Measurements from ENCODE around the gene NUDT15.

DNA sequence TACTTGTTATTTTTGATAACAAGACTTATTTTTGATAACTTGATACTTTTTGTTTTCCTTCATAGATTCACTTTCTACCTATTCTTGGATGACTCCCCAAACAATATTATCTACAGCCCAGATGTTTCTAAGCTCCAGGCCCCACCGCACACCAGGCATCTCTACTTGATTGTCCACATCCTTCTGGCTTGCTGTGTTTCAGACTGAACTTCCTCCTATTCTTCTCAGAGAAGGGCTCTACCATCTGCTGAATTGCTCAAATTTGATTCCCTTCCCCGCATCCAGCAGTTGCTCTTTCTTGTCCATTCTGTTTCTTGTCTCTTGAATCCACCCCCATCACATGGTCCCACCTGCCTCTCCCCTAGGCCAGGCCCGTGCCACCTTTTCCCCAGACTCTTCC, 13.0 kb downstream of the NUDT15 start:
- TF ChIP-seq TEAD4 (IDR thresholded peaks at IDR 0.05; ENCODE audit: low read depth, low read length) (no peak), POLR2A (IDR thresholded peaks at IDR 0.05; ENCODE audit: control extremely low read depth in 1 of 2, low read depth in 2 of 2, low read length in 2 of 2) (no peak), EZH2 (IDR thresholded peaks at IDR 0.05; ENCODE audit: low read depth, low read length, severe bottlenecking) (no peak), JUND (IDR thresholded peaks at IDR 0.05; ENCODE audit: low read length) (no peak), HDAC2 (IDR thresholded peaks at IDR 0.05; ENCODE audit: borderline replicate concordance in 1 of 2, low read depth in 2 of 2, low read length in 2 of 2) (no peak), CTCF (IDR thresholded peaks at IDR 0.05; ENCODE audit: control extremely low read depth in 1 of 3, insufficient read depth in 1 of 3, low read depth in 1 of 3, low read length in 3 of 3) (no peak), FOSL1 (IDR thresholded peaks at IDR 0.05; ENCODE audit: insufficient read depth, low read depth, low read length) (no peak), MAFK (IDR thresholded peaks at IDR 0.05; ENCODE audit: low read depth, low read length) (no peak), EP300 (IDR thresholded peaks at IDR 0.05; ENCODE audit: borderline replicate concordance in 1 of 2, low read depth in 2 of 2, low read length in 2 of 2) (no peak)
